ENCODE measurements around the gene BLCAP. TPM values are rescaled to one million over a fixed set of nuclear protein-coding genes. Genes with fewer than 3 reads are reported as not detected.
"Not testable (repeated sequence)": the region's sequence is repeated elsewhere in the genome, so short reads cannot be mapped to it uniquely, and the experiment has no call there.

The BLCAP gene
- total and polyA plus RNA-seq, 9 donors: 27.7 to 147 (median 62.0) TPM

GRCh38 chr20:37543828-37544227 is 16.2 kb upstream of the BLCAP start:
- no peak for TF ChIP-seq CTCF (IDR thresholded peaks at IDR 0.05)
- no peak for TF ChIP-seq POLR2A (IDR thresholded peaks at IDR 0.05)
- no peak for TF ChIP-seq EP300 (IDR thresholded peaks at IDR 0.05)
- Histone ChIP-seq H3K4me1 (ENCODE audit: insufficient read depth) (no peaks in the 10 kb centered on the region), H3K27me3 (no peaks in the 10 kb centered on the region), H3K9me3 (no peaks in the 10 kb centered on the region), H3K4me3 (no peak overlapping the region), H3K27ac (no peak overlapping the region), H3K36me3 (no peaks in the 10 kb centered on the region)
- intact Hi-C loops (cut with DNase I): no loop called here
- DNase-seq: no peak
- WGBS, 3 donors: 41 to 48% (median 44%) methylated on average over 3 of the region's 3 CpGs

- TF ChIP-seq CTCF (IDR thresholded peaks at IDR 0.05): no peak
- no peak for TF ChIP-seq POLR2A (IDR thresholded peaks at IDR 0.05)
- TF ChIP-seq EP300 (IDR thresholded peaks at IDR 0.05): no peak
- H3K4me1 ChIP-seq (ENCODE audit: insufficient read depth): no peaks in the 10 kb centered on the region
- intact Hi-C loops (cut with DNase I): no loop called here
- no peaks in the 10 kb centered on the region for H3K9me3 ChIP-seq
- no peak for DNase-seq
- no peaks in the 10 kb centered on the region for H3K27me3 ChIP-seq
- 64 to 68% (median 67%) methylated on average over 6 of the region's 6 CpGs for WGBS, 3 donors
- no peak overlapping the region for H3K27ac ChIP-seq
- no peaks in the 10 kb centered on the region for H3K36me3 ChIP-seq
- H3K4me3 ChIP-seq: no peak overlapping the region
Measured at GRCh38 chr20:37542281-37542680, 14.6 kb upstream of the BLCAP start.

- Histone ChIP-seq H3K36me3 (no peaks in the 10 kb centered on the region), H3K4me3 (no peak overlapping the region), H3K27ac (no peak overlapping the region), H3K4me1 (ENCODE audit: insufficient read depth) (no peaks in the 10 kb centered on the region), H3K9me3 (no peaks in the 10 kb centered on the region), H3K27me3 (no peaks in the 10 kb centered on the region)
- intact Hi-C loops (cut with DNase I): no loop called here
- no peak for DNase-seq
- 92 to 95% (median 93%) methylated on average over 5 of the region's 5 CpGs for WGBS, 3 donors
- no peak for TF ChIP-seq CTCF (IDR thresholded peaks at IDR 0.05)
- no peak for TF ChIP-seq POLR2A (IDR thresholded peaks at IDR 0.05)
- TF ChIP-seq EP300 (IDR thresholded peaks at IDR 0.05): no peak
Measured at GRCh38 chr20:37541326-37541725, 13.7 kb upstream of the BLCAP start.

DNA sequence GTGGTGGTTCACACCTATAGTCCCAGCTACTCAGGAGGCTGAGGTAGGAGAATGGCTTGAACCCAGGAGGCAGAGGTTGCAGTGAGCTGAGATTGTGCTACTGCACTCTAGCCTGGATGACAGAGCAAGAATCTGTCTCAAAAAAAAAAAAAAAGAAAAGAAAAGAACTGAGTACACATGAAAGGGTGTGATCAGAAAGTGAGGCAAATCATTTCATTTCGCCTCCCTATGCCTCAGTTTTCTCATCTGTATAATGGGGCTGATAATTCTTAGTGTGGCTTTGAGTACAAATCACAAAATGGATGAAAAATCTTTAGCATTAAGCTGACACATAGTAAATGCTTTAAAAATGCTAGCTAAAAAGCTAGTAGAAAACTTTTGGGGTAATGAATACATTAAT is 13.2 kb upstream of the BLCAP start:
- H3K4me1 ChIP-seq (ENCODE audit: insufficient read depth); DNase-seq; H3K36me3 ChIP-seq; H3K4me3 ChIP-seq; intact Hi-C loops (cut with DNase I); H3K9me3 ChIP-seq; H3K27ac ChIP-seq; H3K27me3 ChIP-seq: not testable (repeated sequence)
- 77 to 89% (median 81%) methylated on average over 1 of the region's 1 CpG for WGBS, 3 donors

DNA sequence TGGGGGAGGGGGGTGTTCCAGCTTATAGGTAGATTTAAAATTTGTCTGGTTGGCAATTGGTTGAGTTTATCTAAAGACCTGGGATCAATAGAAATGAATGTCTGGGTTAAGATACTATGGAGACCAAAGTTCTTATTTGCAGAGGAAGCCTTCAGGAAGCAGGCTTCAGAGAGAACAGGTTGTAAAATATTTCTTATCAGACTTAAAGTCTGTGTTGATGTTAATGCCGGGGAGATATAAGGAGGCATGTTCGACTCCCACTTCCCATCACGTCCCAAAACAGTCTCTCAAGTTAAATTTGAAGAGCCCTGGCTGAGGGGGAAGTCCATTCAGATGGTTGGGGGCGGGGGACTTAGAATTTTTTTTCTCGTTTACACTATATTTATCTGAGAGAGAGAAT is 12.3 kb upstream of the BLCAP start:
- Histone ChIP-seq H3K27ac (no peak overlapping the region), H3K4me3 (no peak overlapping the region), H3K36me3 (no peaks in the 10 kb centered on the region), H3K4me1 (ENCODE audit: insufficient read depth) (no peaks in the 10 kb centered on the region), H3K27me3 (no peaks in the 10 kb centered on the region), H3K9me3 (no peaks in the 10 kb centered on the region)
- intact Hi-C loops (cut with DNase I): no loop called here
- DNase-seq: no peak
- no peak for TF ChIP-seq CTCF (IDR thresholded peaks at IDR 0.05)
- WGBS, 3 donors: 8 to 13% (median 10%) methylated on average over 5 of the region's 5 CpGs
